ENCODE results near the gene TMOD4.

TMOD4 gene

DNA sequence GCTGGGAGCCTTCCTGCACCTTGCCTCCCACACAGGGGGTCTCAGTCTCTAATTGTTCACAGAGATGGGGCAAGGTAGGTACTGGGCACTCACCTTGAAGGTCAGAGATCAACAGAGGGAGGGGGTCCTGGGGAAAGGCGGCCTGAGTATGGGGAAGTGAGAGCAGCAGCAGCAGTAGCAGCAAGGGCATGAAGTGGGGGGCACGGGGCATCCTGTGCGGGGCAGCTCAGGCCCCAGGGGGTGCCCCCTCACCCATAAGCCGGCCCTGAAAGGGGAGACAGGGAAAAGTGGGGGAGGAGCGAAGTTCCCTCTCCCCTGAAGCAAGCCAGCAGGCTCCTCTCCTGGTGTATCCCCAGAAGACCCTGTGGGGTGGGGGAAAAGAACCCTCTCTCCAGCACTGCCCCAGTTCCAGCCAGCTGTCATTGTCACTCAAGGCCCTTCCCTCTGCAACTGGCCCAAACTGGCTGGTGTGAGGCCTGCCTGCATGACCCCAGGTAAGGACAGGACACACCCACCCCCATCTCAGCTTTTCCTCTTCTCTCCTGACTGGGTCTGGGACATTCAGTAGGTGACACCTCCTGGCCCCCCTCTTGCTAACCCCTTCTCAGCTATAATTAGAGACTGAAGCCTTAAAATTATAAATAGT, 33.2 kb downstream of the TMOD4 start:
- no peak for DNase-seq (ENCODE audit: low spot score)

DNA sequence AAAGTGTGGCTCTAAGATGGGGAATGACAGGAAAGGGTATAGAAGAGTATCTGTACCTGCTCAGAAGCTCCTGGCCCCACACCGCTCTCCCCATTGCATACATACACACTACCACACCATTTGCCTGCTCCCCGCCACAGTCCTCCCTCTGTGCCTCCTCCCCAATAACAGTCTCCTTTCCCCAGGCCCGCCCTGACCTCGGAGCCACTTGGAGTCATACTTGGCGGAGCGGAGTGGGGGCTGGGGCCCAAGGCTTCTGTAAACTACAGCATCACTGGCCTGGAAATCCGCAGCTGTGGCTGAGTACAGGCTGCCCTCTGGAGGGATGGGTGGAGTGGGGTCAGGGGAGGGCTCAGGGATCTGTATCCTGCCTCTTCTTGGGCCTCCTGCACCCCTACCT, 38.0 kb downstream of the TMOD4 start:
- DNase-seq (ENCODE audit: low spot score) = no peak

DNA sequence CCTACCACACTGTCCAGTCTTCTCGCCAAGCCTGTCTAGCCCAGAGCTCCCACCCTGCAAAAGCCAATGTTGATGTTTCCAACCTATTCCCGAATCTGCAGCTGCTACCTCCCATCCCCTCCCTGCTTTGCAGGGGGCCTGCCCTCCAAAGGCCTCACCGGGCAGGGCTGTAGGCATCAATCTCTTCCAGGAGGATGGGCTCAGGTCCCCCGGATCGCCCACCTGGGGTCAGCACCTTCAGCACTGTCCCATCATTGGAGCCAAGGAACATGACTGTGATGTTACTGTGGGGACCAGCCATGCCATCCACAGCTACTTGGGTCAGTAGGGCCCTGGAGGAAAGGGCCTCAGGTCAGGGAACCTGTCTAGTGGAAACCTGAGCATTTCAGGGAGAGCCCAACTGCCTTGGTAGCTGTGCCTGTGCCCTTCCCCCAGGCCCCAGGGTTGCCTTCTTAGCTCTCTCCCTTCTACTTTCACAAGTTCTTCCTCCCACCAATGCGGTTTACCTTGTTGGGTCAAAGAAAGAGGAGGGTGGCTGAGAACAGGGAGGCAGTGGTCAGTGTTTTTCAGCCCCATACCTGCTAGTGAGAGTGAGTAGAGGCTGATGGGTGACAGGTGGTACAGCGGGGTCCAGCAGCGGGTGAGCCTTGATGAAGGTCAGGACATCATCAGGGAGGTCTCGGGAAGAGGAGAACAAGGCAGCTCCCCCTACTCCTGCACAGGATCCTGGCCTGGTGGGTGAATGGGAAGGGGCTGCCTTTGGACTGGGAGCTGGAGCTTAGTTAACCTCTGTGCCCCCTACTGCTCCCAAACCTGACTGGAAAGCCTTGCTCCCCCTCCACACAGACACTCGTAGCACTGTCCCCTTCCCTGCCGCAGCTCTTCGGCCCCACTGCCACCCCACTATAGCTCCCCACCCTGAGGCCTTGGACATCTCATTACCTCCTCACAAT, 40.1 kb downstream of the TMOD4 start:
- no peak for DNase-seq (ENCODE audit: low spot score)

DNA sequence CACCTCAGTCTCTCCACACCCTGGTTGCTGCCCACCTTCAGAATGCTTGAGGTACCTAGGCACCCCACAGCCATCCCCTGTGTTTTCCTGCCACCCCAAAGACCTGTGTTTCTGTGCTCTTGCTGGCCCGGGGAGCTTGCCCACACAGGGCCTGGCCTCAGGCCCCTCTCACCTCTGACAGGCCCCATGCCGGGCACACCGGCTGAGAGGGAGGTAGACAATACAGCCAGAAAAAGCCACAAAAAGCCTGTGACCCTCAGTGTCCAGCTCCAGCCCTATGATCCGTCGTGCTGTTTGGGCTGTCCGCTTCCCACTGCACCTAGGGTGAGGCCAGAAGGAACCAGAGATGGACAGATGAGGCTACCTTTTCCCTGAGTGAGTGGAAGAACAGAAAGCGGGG, 40.8 kb downstream of the TMOD4 start:
- no peak for DNase-seq (ENCODE audit: low spot score)

DNA sequence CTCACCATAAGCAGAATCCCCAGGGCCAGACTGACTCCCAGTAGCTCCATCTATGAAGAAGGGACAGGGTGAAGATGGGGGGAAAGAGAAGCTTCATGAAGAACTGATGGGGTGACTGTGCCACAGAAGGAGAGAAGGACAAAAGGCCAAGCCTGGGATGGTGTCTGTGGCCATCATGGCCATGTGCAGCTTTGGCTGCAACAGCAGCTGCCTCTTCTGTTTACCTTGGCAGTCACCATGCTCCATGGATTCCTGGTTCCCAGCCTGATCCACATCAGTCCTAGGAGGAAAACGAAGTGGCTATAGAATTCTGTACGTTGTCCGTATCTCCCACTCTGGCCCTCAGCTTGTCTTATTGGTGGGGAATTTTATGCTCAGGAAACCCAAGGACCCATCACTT, 41.4 kb downstream of the TMOD4 start:
- no peak for DNase-seq (ENCODE audit: low spot score)

DNA sequence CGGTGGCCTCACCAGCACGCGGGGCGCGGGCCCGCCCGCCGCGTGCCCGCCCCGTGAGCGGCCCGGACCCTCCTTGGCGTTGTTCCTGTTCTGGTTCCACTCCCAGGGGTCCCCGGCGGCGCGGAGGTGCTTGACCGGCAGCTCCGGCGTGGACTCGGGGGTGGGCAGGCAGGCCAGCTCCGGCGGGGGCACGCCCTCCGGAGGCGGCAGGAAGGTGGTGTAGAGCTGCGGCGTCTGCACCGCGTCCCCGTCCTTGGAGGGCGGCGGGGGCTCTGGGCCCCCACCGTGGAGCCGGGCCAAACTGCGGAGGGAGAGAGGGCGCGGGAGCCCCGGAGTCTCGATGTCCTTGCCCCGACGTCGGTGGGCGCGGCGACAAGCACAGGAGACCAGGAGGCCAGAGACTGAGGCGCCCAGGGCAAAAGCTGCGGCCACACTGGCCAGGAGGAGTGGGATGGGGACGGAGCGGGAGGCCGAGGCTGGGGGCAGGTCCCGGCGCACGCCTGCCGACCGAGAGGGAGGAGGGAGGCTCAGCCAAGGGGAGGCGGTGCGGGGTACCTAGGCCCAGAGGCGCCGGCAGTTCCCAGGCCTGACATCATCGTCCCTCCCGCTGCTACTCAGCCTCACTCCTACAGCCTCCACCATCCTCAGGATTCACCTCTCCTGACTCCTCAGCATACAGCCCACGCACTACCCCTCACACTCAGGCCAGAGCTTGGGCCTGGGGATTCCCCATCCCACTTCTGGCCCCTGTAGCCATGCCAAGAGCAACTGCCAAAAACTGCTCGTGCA, 42.6 kb downstream of the TMOD4 start:
- no peak for DNase-seq (ENCODE audit: low spot score)

DNA sequence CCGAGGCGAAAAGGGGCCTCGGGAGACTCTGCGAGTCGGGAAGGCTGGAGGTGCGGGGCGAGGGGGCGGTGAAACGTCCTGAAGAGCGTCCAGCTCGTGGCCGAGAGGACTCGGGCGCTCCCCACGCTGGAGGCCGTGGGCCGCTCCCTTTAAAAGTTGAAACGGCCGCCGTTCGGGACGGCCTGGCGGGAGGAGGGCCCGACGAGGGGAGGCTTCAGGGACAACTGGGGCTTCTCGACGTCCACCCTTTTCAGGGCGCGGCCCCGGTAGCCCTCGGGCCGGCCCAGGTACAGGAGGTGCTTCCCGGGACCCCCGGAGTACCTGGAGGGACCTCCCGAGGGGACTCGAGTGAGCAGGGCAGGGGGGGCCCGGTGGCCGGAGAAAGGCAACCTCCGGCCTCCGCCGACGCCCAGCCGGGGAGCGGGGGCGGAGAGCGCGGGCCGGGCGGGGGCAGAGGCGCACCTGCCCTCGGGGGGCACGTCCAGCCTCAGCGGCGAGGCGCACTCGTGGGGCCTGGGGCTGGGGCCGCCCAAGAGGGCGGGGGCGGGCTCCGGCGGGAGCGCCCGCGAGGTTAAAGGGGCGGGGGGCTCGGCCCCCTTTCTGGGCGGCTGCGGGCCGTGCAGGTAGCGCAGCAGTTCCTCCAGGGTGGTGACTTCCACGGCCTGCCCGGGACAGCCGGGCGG, 43.3 kb downstream of the TMOD4 start:
- DNase-seq (ENCODE audit: low spot score) = no peak

DNA sequence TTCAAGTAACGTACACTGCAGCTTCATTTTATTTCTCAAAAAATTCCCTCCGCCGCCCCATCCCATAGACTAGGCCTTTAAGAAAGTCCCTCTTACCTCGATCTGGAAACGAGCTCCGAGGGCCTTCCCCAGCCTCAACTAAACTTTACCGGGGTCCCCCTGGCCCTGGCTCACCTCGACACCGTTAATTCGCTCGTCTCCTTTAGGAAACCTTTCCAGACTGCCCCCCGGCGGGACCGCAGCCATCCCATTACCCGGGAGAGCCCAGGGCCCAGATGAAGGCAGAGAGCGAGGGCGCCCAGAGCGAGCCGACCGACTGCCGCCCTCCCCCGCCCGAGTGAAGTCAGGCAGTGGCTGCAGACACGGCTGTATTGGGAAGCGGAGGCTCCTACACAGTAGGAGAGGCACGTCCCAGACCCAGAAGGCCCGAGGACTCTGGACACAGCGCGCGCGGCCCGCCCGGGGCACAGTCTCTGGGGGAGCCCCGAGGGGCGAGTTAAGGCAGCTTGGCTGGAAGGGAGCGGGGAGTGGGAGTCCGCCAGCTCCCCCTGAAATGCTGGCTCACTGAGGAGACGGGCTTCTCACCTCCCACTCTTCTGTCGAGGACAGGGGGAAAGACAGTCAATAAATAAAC, 44.0 kb downstream of the TMOD4 start:
- peak; percentile 51 for DNase-seq (ENCODE audit: low spot score)

DNA sequence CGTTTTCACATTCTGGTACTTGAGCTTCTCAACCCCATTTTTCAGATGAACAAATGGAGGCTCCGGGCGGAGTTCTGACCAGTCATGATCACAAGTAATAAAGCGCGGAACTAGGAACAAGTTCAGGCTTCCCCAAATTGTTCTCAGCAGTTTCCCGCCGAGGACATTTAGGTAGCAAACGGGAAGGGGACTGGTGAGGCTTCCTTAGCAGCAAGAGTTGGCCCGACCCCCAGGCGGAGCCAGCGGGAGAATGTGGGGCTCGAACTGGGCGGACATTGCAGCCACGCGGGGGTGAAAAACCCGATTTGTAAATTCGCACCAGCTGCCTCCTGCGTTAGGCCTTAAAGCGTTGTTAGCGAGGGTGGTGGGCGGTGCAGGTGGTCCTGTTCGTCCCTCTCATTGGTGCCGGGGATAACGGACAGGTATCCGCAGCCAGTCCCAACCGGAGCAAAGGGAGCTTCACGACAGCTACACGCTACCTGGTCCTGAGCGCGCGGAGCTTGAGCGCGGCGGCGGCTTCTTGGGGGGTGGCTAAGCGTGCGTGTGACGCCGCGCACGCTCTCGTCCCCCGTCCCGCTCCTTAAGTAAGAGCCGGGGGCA, 44.7 kb downstream of the TMOD4 start:
- DNase-seq (ENCODE audit: low spot score) = peak; percentile 90

DNA sequence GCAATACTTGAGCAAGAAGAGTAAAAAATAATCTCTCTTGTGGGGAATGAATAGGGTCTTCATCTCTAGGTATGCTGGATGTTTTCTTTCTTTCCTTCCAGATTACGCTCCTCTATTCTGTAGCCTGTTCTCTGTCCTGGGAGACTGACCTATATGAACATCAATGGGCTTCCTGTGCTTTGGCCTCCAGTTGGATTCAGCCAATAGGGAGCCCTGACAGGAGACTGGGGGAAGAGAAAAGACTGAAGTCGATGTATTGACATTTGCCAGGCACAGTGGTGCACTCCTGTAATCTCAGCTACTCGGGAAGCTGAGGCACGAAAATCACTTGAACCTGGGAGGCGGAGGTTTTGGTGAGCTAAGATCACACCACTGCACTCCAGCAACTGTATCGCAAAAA, 47.0 kb downstream of the TMOD4 start:
- no peak for DNase-seq (ENCODE audit: low spot score)

DNA sequence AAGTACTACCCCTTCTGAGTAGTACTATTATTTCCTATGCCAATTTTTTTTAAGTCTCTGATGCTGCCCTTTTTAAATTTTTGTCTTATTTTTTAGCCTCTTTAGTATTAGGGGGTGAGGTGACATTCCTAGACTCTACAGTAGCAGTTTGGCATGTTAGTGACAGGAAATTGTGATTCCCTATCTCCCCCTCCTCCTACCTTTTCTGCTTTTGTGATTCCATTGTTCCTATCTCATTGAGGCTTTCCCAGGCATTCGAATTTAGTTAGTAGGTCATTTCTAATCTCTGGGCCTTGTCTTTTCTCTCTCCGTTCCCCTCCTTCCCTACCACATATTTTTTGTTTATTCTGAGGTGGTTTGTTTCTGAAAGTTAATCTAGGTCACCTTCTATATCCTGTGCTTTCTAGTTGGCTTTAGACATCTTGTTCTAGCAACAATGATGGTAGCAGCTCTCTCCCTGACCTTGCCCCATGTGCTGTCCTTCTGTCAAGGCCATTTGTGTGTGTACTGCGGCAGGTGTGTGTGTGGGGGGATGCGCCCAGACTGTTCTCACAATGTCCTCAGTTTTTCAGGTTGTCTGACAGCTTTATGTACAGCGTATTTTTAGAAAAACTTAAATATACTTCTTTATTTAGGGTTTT, 50.9 kb downstream of the TMOD4 start:
- no peak for DNase-seq (ENCODE audit: low spot score)

Measured in GM03348 (cell line).